Measurements from ENCODE around the gene GDPD5.
A peak's percentile ranks its signal among the peaks of the same experiment; 100 is the strongest.

Gene GDPD5

GRCh38 chr11:75524665-75525432 is 892 bp downstream of the GDPD5 start:
- TF ChIP-seq, protein P1, sequence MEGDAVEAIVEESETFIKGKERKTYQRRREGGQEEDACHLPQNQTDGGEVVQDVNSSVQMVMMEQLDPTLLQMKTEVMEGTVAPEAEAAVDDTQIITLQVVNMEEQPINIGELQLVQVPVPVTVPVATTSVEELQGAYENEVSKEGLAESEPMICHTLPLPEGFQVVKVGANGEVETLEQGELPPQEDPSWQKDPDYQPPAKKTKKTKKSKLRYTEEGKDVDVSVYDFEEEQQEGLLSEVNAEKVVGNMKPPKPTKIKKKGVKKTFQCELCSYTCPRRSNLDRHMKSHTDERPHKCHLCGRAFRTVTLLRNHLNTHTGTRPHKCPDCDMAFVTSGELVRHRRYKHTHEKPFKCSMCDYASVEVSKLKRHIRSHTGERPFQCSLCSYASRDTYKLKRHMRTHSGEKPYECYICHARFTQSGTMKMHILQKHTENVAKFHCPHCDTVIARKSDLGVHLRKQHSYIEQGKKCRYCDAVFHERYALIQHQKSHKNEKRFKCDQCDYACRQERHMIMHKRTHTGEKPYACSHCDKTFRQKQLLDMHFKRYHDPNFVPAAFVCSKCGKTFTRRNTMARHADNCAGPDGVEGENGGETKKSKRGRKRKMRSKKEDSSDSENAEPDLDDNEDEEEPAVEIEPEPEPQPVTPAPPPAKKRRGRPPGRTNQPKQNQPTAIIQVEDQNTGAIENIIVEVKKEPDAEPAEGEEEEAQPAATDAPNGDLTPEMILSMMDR (IDR thresholded peaks at IDR 0.05; ENCODE audit: low read depth, low read length) = no peak

GRCh38 chr11:75523811-75524664 is 1.7 kb downstream of the GDPD5 start:
- no peak overlapping the region; the same call in 1 of the 2 replicates for H3K4me3 ChIP-seq (ENCODE audit: low read depth, low read length)
- TF ChIP-seq, protein P1 (IDR thresholded peaks at IDR 0.05; ENCODE audit: low read depth, low read length) = no peak

More at GRCh38 chr11:75524665-75525432, 892 bp downstream of the GDPD5 start:
- peak overlapping the region; percentile 67 for H3K4me3 ChIP-seq (ENCODE audit: low read depth, low read length)

GRCh38 chr11:75523189-75523588 is 2.6 kb downstream of the GDPD5 start:
- TF ChIP-seq, protein P1 (IDR thresholded peaks at IDR 0.05; ENCODE audit: low read depth, low read length) = no peak
- no peak overlapping the region for H3K4me3 ChIP-seq (ENCODE audit: low read depth, low read length)

- H3K4me3 ChIP-seq (ENCODE audit: low read depth, low read length) = no peak overlapping the region
- TF ChIP-seq, protein P1 (IDR thresholded peaks at IDR 0.05; ENCODE audit: low read depth, low read length) = no peak
Observed at GRCh38 chr11:75522286-75523044, 3.3 kb downstream of the GDPD5 start.

DNA sequence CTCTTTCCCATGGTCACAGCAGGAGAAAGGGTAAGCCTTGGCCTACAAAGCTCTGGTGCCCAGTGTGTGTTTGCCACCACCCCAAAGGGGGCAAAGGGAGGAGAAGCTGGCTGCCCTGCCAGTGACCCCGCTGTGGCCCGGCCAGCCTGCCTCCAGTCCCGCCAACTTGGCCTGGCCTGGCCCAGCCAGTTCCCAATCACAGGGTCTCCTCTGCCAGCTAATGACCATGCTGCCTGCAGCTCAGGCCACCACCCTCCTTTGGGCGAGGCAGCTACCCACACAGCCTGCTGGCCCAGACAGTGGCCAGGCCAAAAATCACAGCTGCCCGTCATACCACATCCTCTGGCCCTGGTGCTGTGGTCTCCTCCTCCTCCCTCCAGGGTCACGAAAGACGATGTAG is 5.1 kb downstream of the GDPD5 start:
- H3K4me3 ChIP-seq (ENCODE audit: low read depth, low read length) = no peak overlapping the region
- TF ChIP-seq, protein P1 (IDR thresholded peaks at IDR 0.05; ENCODE audit: low read depth, low read length) = no peak

GRCh38 chr11:75518771-75519653 is 6.7 kb downstream of the GDPD5 start:
- H3K4me3 ChIP-seq (ENCODE audit: low read depth, low read length) = no peak overlapping the region
- TF ChIP-seq, protein P1 (IDR thresholded peaks at IDR 0.05; ENCODE audit: low read depth, low read length) = no peak
